GM12878 (cell line): ENCODE data around the gene LPCAT3. TPM values are rescaled to one million over a fixed set of nuclear protein-coding genes. Genes with fewer than 3 reads are reported as not detected.
A peak's percentile ranks its signal among the peaks of the same experiment; 100 is the strongest.

Experiments
- ATF2 ChIP-seq: IDR thresholded peaks from 2 replicates; pipeline ENCODE4 v1.6.1; 2012; ENCODE audit warnings: low read length, inconsistent platforms
- ATF7 ChIP-seq: fragments of 450-650 bp; IDR thresholded peaks from 2 replicates; pipeline ENCODE4 v1.6.1; 2016; ENCODE audit warnings: low read depth, mild to moderate bottlenecking
- GATAD2B ChIP-seq: fragments of 450-650 bp; conservative IDR thresholded peaks from 2 replicates; pipeline ENCODE4 v1.6.1; 2017; ENCODE audit warnings: low read depth, mild to moderate bottlenecking, moderate library complexity
- HSF1 ChIP-seq: fragments of 150-350 bp; IDR thresholded peaks from 2 replicates; pipeline ENCODE4 v1.6.1; 2014; ENCODE audit warnings: mild to moderate bottlenecking, low read depth, low read length
- IKZF1 ChIP-seq: fragments of 450-650 bp; conservative IDR thresholded peaks from 2 replicates; pipeline ENCODE4 v1.6.1; 2017; ENCODE audit warnings: antibody characterized with exemption, mild to moderate bottlenecking
- JUND ChIP-seq: IDR thresholded peaks from 2 replicates; pipeline ENCODE4 v1.6.1; 2012; ENCODE audit warnings: low read depth, mild to moderate bottlenecking, low read length, improper control_type of control experiment, moderate library complexity
- MLLT1 ChIP-seq: fragments of 450-650 bp; IDR thresholded peaks from 2 replicates; pipeline ENCODE4 v1.6.1; 2016; ENCODE audit warnings: mild to moderate bottlenecking
- MXI1 ChIP-seq: fragments of 150-350 bp; IDR thresholded peaks from 2 replicates; pipeline ENCODE4 v1.6.1; 2011; ENCODE audit warnings: low read depth, mild to moderate bottlenecking, inconsistent platforms, low read length, improper control_type of control experiment
- MYB ChIP-seq: fragments of 150-350 bp; IDR thresholded peaks from 2 replicates; pipeline ENCODE4 v1.6.1; 2014; ENCODE audit warnings: mild to moderate bottlenecking, low read depth, low read length, borderline replicate concordance
- NR2C1 ChIP-seq: fragments of 450-650 bp; IDR thresholded peaks from 2 replicates; pipeline ENCODE4 v1.6.1; 2017; ENCODE audit warnings: antibody characterized with exemption, mild to moderate bottlenecking, moderate library complexity
- POLR2A ChIP-seq: IDR thresholded peaks from 2 replicates; pipeline ENCODE4 v1.6.1; 2011; ENCODE audit warnings: low read depth, mild to moderate bottlenecking, low read length
- POLR2AphosphoS5 ChIP-seq: IDR thresholded peaks from 2 replicates; pipeline ENCODE4 v1.6.1; 2011; ENCODE audit warnings: mild to moderate bottlenecking, low read length, inconsistent platforms
- RCOR1 ChIP-seq: conservative IDR thresholded peaks from 2 replicates; pipeline ENCODE4 v1.6.1; 2012; ENCODE audit warnings: low read depth, low read length, improper control_type of control experiment
- USF1 ChIP-seq: IDR thresholded peaks from 2 replicates; pipeline ENCODE4 v1.6.1; 2011; ENCODE audit warnings: borderline replicate concordance, low read depth, mild to moderate bottlenecking, moderate library complexity, mixed read lengths, low read length; ENCODE audit not compliant: insufficient read depth; ENCODE audit errors: extremely low read length
- ZNF687 ChIP-seq: fragments of 450-650 bp; IDR thresholded peaks from 2 replicates; pipeline ENCODE4 v1.6.1; 2017; ENCODE audit warnings: mild to moderate bottlenecking, moderate library complexity
- polyA plus RNA-seq, 11 experiments: library from polyadenylated mRNA; depleted of rRNA in 4 of 11; unstranded in 6 of 11; stranded (reverse) in 5 of 11; fragments of >200 nt; fragmentation: Nextera tagmentation in 4 of 11; fragmentation: Illumina TruSeq in 1 of 11; extraction: Ambion mirVana in 4 of 11; extraction: Trizol in 1 of 11; gene quantifications; 1 replicate in 1 of 11; 2 replicates in 10 of 11; pipeline versions ENCODE4 v1.2.1 to v1.2.3, GENCODE V29; 2011 to 2016; ENCODE audit warnings: inconsistent platforms in 2 of 11, missing spikeins in 2 of 11, low read depth in 1 of 11
- total RNA-seq, 4 experiments: library from RNA; depleted of rRNA in 3 of 4; stranded (reverse); fragments of >200 nt in 3 of 4; fragmentation: Illumina TruSeq in 1 of 4; extraction: Trizol in 1 of 4; gene quantifications; 2 replicates each; pipeline versions ENCODE4 v1.2.1 to v1.2.3, GENCODE V29; 2013 to 2021

The LPCAT3 gene
- total and polyA plus RNA-seq, 10 of the 15 experiments (the other 5 are each of a cell fraction or from before 2014, with no cell fraction given): 2.6 to 48.3 (median 23.0) TPM

- TF ChIP-seq ZNF687 (no peak), MXI1 (no peak), ATF2 (no peak), RCOR1 (no peak), JUND (no peak), IKZF1 (no peak), NR2C1 (no peak), ATF7 (peak; percentile 5; the same call in 1 of the 2 replicates), GATAD2B (no peak), MYB (no peak), HSF1 (no peak), POLR2A (no peak), MLLT1 (no peak), POLR2AphosphoS5 (0 out of 2 replicates have a peak, but pooled peaks have one; percentile 3), USF1 (no peak)
Observed at GRCh38 chr12:6954316-6955107, 63.8 kb downstream of the LPCAT3 start (continued).
